ENCODE results near the gene CTNNB1. TPM values are rescaled to one million over a fixed set of nuclear protein-coding genes. Genes with fewer than 3 reads are reported as not detected.
A peak's percentile ranks its signal among the peaks of the same experiment; 100 is the strongest.

Gene CTNNB1
- total and polyA plus RNA-seq, 12 donors = 52.3 to 970 (median 391) TPM

GRCh38 chr3:41237907-41238306, 38.6 kb downstream of the CTNNB1 start:
- TF ChIP-seq CTCF (IDR thresholded peaks at IDR 0.05) (no peak), POLR2A (IDR thresholded peaks at IDR 0.05) (no peak)
- Histone ChIP-seq H3K36me3 (replicated peaks in 1 of 2) (peaks cover 0 to 87% of the 10 kb centered on the region in 2 donors), H3K27ac (no peak overlapping the region), H3K4me3 (no peak overlapping the region), H3K4me1 (replicated peaks in 1 of 2) (peaks cover 0 to 5% of the 10 kb centered on the region in 2 donors), H3K9me3 (replicated peaks in 1 of 3) (no peaks in the 10 kb centered on the region), H3K27me3 (no peaks in the 10 kb centered on the region)
- intact Hi-C loops (cut with DNase I) = no loop called here
- no peak for DNase-seq
- WGBS, 4 donors = 78 to 91% (median 90%) methylated on average over 3 of the region's 3 CpGs

GRCh38 chr3:41239587-41239986, 40.3 kb downstream of the CTNNB1 start:
- Histone ChIP-seq H3K27ac (peak overlapping the region in 1 of 5 donors; percentile 59), H3K9me3 (replicated peaks in 1 of 3) (no peaks in the 10 kb centered on the region), H3K4me1 (replicated peaks in 1 of 2) (peaks cover 0 to 4% of the 10 kb centered on the region in 2 donors), H3K36me3 (replicated peaks in 1 of 2) (peaks cover 0 to 71% of the 10 kb centered on the region in 2 donors), H3K27me3 (no peaks in the 10 kb centered on the region), H3K4me3 (no peak overlapping the region)
- intact Hi-C loops (cut with DNase I) = no loop called here
- no peak for DNase-seq
- TF ChIP-seq POLR2A (IDR thresholded peaks at IDR 0.05) (no peak), CTCF (IDR thresholded peaks at IDR 0.05) (no peak)
- 34 to 44% (median 40%) methylated on average over 2 of the region's 2 CpGs for WGBS, 4 donors

GRCh38 chr3:41241161-41241560, 41.9 kb downstream of the CTNNB1 start:
- no peaks in the 10 kb centered on the region for H3K27me3 ChIP-seq
- no peak overlapping the region for H3K4me3 ChIP-seq
- H3K9me3 ChIP-seq (replicated peaks in 1 of 3) = no peaks in the 10 kb centered on the region
- intact Hi-C loops (cut with DNase I) = no loop called here
- no peak for TF ChIP-seq POLR2A (IDR thresholded peaks at IDR 0.05)
- no peak for TF ChIP-seq CTCF (IDR thresholded peaks at IDR 0.05)
- DNase-seq = no peak
- WGBS, 4 donors = 87 to 95% (median 92%) methylated on average over 4 of the region's 4 CpGs
- no peaks in the 10 kb centered on the region for H3K4me1 ChIP-seq (replicated peaks in 1 of 2)
- H3K36me3 ChIP-seq (replicated peaks in 1 of 2) = peaks cover 0 to 65% of the 10 kb centered on the region in 2 donors
- no peak overlapping the region for H3K27ac ChIP-seq

- Histone ChIP-seq H3K9me3 (replicated peaks in 1 of 3) (no peaks in the 10 kb centered on the region), H3K27ac (no peak overlapping the region), H3K4me3 (no peak overlapping the region), H3K27me3 (no peaks in the 10 kb centered on the region), H3K4me1 (replicated peaks in 1 of 2) (no peaks in the 10 kb centered on the region), H3K36me3 (replicated peaks in 1 of 2) (peaks cover 0 to 57% of the 10 kb centered on the region in 2 donors)
- intact Hi-C loops (cut with DNase I) = no loop called here
- no peak for DNase-seq
- TF ChIP-seq POLR2A (IDR thresholded peaks at IDR 0.05) (no peak), CTCF (IDR thresholded peaks at IDR 0.05) (no peak)
- WGBS, 4 donors = 81 to 94% (median 90%) methylated on average over 7 of the region's 7 CpGs
These were observed 42.7 kb downstream of the CTNNB1 start for GRCh38 chr3:41241800-41242571.

Measured in adrenal gland (tissue), 12 donors.